Fibroblast of lung (primary cell): ENCODE measurements around the gene VTCN1. TPM values are rescaled to one million over a fixed set of nuclear protein-coding genes. Genes with fewer than 3 reads are reported as not detected.

Source experiments
- DNase-seq, 2 donors: peaks; one replicate each; pipeline versions ENCODE4 v3.0.0 to v3.0.0-alpha.2; 2010; ENCODE audit warnings: low read depth in 2 of 2
- H2AFZ ChIP-seq: 2 replicates; pipeline ENCODE4 v1.5.1; 2012; ENCODE audit warnings: low read length, control low read depth, inconsistent platforms
- H3K27ac ChIP-seq: 2 replicates; pipeline ENCODE4 v1.5.1; 2011; ENCODE audit warnings: low read length, control low read depth; ENCODE audit not compliant: insufficient read depth
- H3K27me3 ChIP-seq: 2 replicates; pipeline ENCODE4 v1.5.1; 2011; ENCODE audit warnings: mild to moderate bottlenecking, low read length; ENCODE audit not compliant: control insufficient read depth, insufficient read depth
- H3K36me3 ChIP-seq: 2 replicates; pipeline ENCODE4 v1.5.1; 2011; ENCODE audit warnings: low read length; ENCODE audit not compliant: control insufficient read depth, insufficient read depth
- H3K4me1 ChIP-seq: 2 replicates; pipeline ENCODE4 v1.5.1; 2011; ENCODE audit warnings: low read length; ENCODE audit not compliant: control insufficient read depth, insufficient read depth; ENCODE audit errors: extremely low read depth
- H3K4me2 ChIP-seq: 2 replicates; pipeline ENCODE4 v1.5.1; 2011; ENCODE audit warnings: low read length, control low read depth; ENCODE audit not compliant: insufficient read depth; ENCODE audit errors: extremely low read depth
- H3K4me3 ChIP-seq, 4 experiments: fragments of 200-600 bp in 1 of 4; sonication (generic) in 1 of 4; replicated peaks in 1 of 4; 2 replicates each; pipeline ENCODE4 v1.5.1; 2011 to 2016; ENCODE audit warnings: low read length in 4 of 4, low read depth in 3 of 4, mild to moderate bottlenecking in 3 of 4, control low read depth in 2 of 4, inconsistent platforms in 1 of 4, mixed read lengths in 1 of 4; ENCODE audit not compliant: insufficient read depth in 1 of 4; ENCODE audit errors: control extremely low read depth in 1 of 4
- H3K79me2 ChIP-seq: 2 replicates; pipeline ENCODE4 v1.5.1; 2012; ENCODE audit warnings: mild to moderate bottlenecking, low read length, inconsistent platforms; ENCODE audit not compliant: control insufficient read depth, insufficient read depth
- H3K9ac ChIP-seq: 2 replicates; pipeline ENCODE4 v1.5.1; 2011; ENCODE audit warnings: mild to moderate bottlenecking, low read length, control low read depth; ENCODE audit not compliant: insufficient read depth
- H3K9me3 ChIP-seq: 2 replicates; pipeline ENCODE4 v1.5.1; 2012; ENCODE audit warnings: low read depth, low read length; ENCODE audit not compliant: control insufficient read depth, insufficient read depth
- H4K20me1 ChIP-seq: 2 replicates; pipeline ENCODE4 v1.5.1; 2011; ENCODE audit warnings: low read length; ENCODE audit not compliant: control insufficient read depth, insufficient read depth; ENCODE audit errors: extremely low read depth
- EZH2 ChIP-seq: IDR thresholded peaks from 2 replicates; pipeline ENCODE4 v1.5.1; 2012; ENCODE audit warnings: low read length, control low read depth, mild to moderate bottlenecking; ENCODE audit errors: missing control alignments
- polyA plus RNA-seq, 2 donors: library from polyadenylated mRNA; depleted of rRNA in 1 of 2; stranded (reverse) in 1 of 2; unstranded in 1 of 2; fragments of >200 nt; gene quantifications; 2 replicates each; pipeline ENCODE4 v1.2.1, GENCODE V29; 2011 to 2012; ENCODE audit warnings: missing spikeins in 1 of 2
- total RNA-seq: library from RNA; depleted of rRNA; stranded (reverse); fragments of >200 nt; gene quantifications from 2 replicates; pipeline ENCODE4 v1.2.1, GENCODE V29; 2014
- TF ChIP-seq, protein P1 (sequence below), 2 donors: IDR thresholded peaks in 1 of 2; conservative IDR thresholded peaks in 1 of 2; 1 replicate in 1 of 2; 2 replicates in 1 of 2; pipeline ENCODE4 v1.5.1; 2011 to 2012; ENCODE audit warnings: low read length in 2 of 2, control low read depth in 1 of 2, inconsistent platforms in 1 of 2, low read depth in 1 of 2, mild to moderate bottlenecking in 1 of 2

Gene VTCN1
- total and polyA plus RNA-seq, 2 donors (not counting 1 experiment from before 2014, with no cell fraction given) = 0.03 TPM; not detected in 1

GRCh38 chr1:117205368-117205767 lies 5.4 kb downstream of the VTCN1 start:
- Histone ChIP-seq H3K27ac (no peak overlapping the region), H3K36me3 (no peaks in the 10 kb centered on the region), H3K9ac (no peak overlapping the region), H3K79me2 (no peaks in the 10 kb centered on the region), H3K9me3 (no peaks in the 10 kb centered on the region), H3K27me3 (peaks cover 24% of the 10 kb centered on the region), H4K20me1 (no peaks in the 10 kb centered on the region), H2AFZ (no peak overlapping the region), H3K4me2 (no peak overlapping the region), H3K4me3 (no peak overlapping the region), H3K4me1 (no peaks in the 10 kb centered on the region)
- DNase-seq = peak in 1 of 2 donors; percentile 36
- TF ChIP-seq EZH2 = no peak
- TF ChIP-seq, protein P1, sequence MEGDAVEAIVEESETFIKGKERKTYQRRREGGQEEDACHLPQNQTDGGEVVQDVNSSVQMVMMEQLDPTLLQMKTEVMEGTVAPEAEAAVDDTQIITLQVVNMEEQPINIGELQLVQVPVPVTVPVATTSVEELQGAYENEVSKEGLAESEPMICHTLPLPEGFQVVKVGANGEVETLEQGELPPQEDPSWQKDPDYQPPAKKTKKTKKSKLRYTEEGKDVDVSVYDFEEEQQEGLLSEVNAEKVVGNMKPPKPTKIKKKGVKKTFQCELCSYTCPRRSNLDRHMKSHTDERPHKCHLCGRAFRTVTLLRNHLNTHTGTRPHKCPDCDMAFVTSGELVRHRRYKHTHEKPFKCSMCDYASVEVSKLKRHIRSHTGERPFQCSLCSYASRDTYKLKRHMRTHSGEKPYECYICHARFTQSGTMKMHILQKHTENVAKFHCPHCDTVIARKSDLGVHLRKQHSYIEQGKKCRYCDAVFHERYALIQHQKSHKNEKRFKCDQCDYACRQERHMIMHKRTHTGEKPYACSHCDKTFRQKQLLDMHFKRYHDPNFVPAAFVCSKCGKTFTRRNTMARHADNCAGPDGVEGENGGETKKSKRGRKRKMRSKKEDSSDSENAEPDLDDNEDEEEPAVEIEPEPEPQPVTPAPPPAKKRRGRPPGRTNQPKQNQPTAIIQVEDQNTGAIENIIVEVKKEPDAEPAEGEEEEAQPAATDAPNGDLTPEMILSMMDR (conservative IDR thresholded peaks at IDR 0.05 in 1 of 2, IDR thresholded peaks at IDR 0.05 in 1 of 2; ENCODE audit: low read depth in 1 of 2, low read length in 2 of 2) = no peak

GRCh38 chr1:117201808-117202207 lies 8.9 kb downstream of the VTCN1 start:
- no peak overlapping the region for H2AFZ ChIP-seq
- no peak overlapping the region for H3K9ac ChIP-seq
- H3K36me3 ChIP-seq = no peaks in the 10 kb centered on the region
- TF ChIP-seq, protein P1 (conservative IDR thresholded peaks at IDR 0.05 in 1 of 2, IDR thresholded peaks at IDR 0.05 in 1 of 2; ENCODE audit: low read depth in 1 of 2, low read length in 2 of 2) = no peak
- TF ChIP-seq EZH2 = no peak
- no peak overlapping the region for H3K27ac ChIP-seq
- H3K27me3 ChIP-seq = peaks cover 17% of the 10 kb centered on the region
- no peaks in the 10 kb centered on the region for H3K79me2 ChIP-seq
- H4K20me1 ChIP-seq = no peaks in the 10 kb centered on the region
- H3K4me1 ChIP-seq = no peaks in the 10 kb centered on the region
- no peak overlapping the region for H3K4me2 ChIP-seq
- no peaks in the 10 kb centered on the region for H3K9me3 ChIP-seq
- no peak overlapping the region for H3K4me3 ChIP-seq
- DNase-seq = no peak

- Histone ChIP-seq H2AFZ (no peak overlapping the region), H3K4me3 (no peak overlapping the region), H3K27ac (no peak overlapping the region), H3K79me2 (no peaks in the 10 kb centered on the region), H4K20me1 (no peaks in the 10 kb centered on the region), H3K9me3 (no peaks in the 10 kb centered on the region), H3K27me3 (peaks cover 15% of the 10 kb centered on the region), H3K4me2 (no peak overlapping the region), H3K9ac (no peak overlapping the region), H3K36me3 (no peaks in the 10 kb centered on the region), H3K4me1 (no peaks in the 10 kb centered on the region)
- DNase-seq = no peak
- TF ChIP-seq, protein P1 (conservative IDR thresholded peaks at IDR 0.05 in 1 of 2, IDR thresholded peaks at IDR 0.05 in 1 of 2; ENCODE audit: low read depth in 1 of 2, low read length in 2 of 2) = no peak
- TF ChIP-seq EZH2 = no peak
These were observed 12.6 kb downstream of the VTCN1 start for GRCh38 chr1:117198097-117198496.
